IMR-90 (cell line): Measurements from ENCODE around the gene ZNF780B. TPM values are rescaled to one million over a fixed set of nuclear protein-coding genes. Genes with fewer than 3 reads are reported as not detected.

ENCODE experiments used
- ATAC-seq: fragments of 200-7000 bp; cut with Tn5 transposase; 2 replicates; pipeline ENCODE4 v1.9.1; 2020; ENCODE audit warnings: low read depth, mild to moderate bottlenecking, moderate library complexity
- BruUV-seq: library from RNA; stranded (reverse); fragments of 400-500 nt; replicated peaks from 2 replicates; lab custom pipeline; 2021; lab: Mats Ljungman, UMichigan
- CTCF ChIA-PET: fragments of 300-600 bp; formaldehyde crosslinking; extraction: SDS; loops from one replicate; lab custom pipeline; 2021; ENCODE audit warnings: antibody characterized with exemption; lab: Yijun Ruan, JAX
- POLR2A ChIA-PET: fragments of 300-600 bp; sonication (Branson Sonifier 250); formaldehyde crosslinking; loops from one replicate; lab custom pipeline; 2022; ENCODE audit warnings: antibody characterized with exemption; ENCODE audit not compliant: unreplicated experiment; lab: Charles Lee
- DNase-seq: peaks from one replicate; pipeline ENCODE4 v3.0.0; 2013
- H2AFZ ChIP-seq: replicated peaks from 2 replicates; pipeline ENCODE3; 2013; ENCODE audit warnings: low read length, mild to moderate bottlenecking; ENCODE audit not compliant: poor library complexity
- H2AK5ac ChIP-seq: 2 replicates; pipeline ENCODE4 v1.6.1; 2013; ENCODE audit warnings: low read depth, low read length, inconsistent platforms
- H2AK9ac ChIP-seq: replicated peaks from 2 replicates; pipeline ENCODE3; 2013; ENCODE audit warnings: mild to moderate bottlenecking, low read depth, low read length, moderate library complexity; ENCODE audit not compliant: poor library complexity
- H2BK120ac ChIP-seq: 2 replicates; pipeline ENCODE4 v1.6.1; 2013; ENCODE audit warnings: low read depth, low read length, inconsistent platforms
- H2BK15ac ChIP-seq: 3 replicates; pipeline ENCODE4 v1.6.1; 2013; ENCODE audit warnings: low read depth, low read length, inconsistent platforms
- H2BK20ac ChIP-seq: 2 replicates; pipeline ENCODE4 v1.6.1; 2013; ENCODE audit warnings: low read depth, mild to moderate bottlenecking, inconsistent platforms, low read length, moderate library complexity
- H2BK5ac ChIP-seq: 2 replicates; pipeline ENCODE4 v1.6.1; 2013; ENCODE audit warnings: mild to moderate bottlenecking, low read depth, low read length, inconsistent platforms; ENCODE audit not compliant: poor library complexity, severe bottlenecking
- H3K14ac ChIP-seq: replicated peaks from 2 replicates; pipeline ENCODE4 v1.6.1; 2013; ENCODE audit warnings: low read depth, low read length, inconsistent platforms
- H3K18ac ChIP-seq: 2 replicates; pipeline ENCODE4 v1.6.1; 2013; ENCODE audit warnings: low read depth, low read length, control low read depth
- H3K23ac ChIP-seq: 2 replicates; pipeline ENCODE4 v1.6.1; 2013; ENCODE audit warnings: low read depth, low read length, inconsistent platforms
- H3K27ac ChIP-seq: 2 replicates; pipeline ENCODE4 v1.5.1; 2013; ENCODE audit warnings: mild to moderate bottlenecking, control low read depth, low read length; ENCODE audit not compliant: insufficient read depth
- H3K27me3 ChIP-seq: 2 replicates; pipeline ENCODE4 v1.6.1; 2013; ENCODE audit warnings: low read length; ENCODE audit not compliant: control insufficient read depth, insufficient read depth
- H3K36me3 ChIP-seq: 2 replicates; pipeline ENCODE4 v1.6.1; 2013; ENCODE audit warnings: low read length, mixed read lengths; ENCODE audit not compliant: control insufficient read depth, insufficient read depth
- H3K4ac ChIP-seq: 2 replicates; pipeline ENCODE4 v1.6.1; 2013; ENCODE audit warnings: low read depth, low read length, inconsistent platforms
- H3K4me1 ChIP-seq: 2 replicates; pipeline ENCODE4 v1.6.1; 2013; ENCODE audit warnings: low read length, mixed read lengths; ENCODE audit not compliant: control insufficient read depth, insufficient read depth
- H3K4me2 ChIP-seq: 2 replicates; pipeline ENCODE4 v1.6.1; 2013; ENCODE audit warnings: low read depth, mild to moderate bottlenecking, control low read depth, low read length, moderate library complexity
- H3K4me3 ChIP-seq: 2 replicates; pipeline ENCODE4 v1.5.1; 2013; ENCODE audit warnings: low read depth, mild to moderate bottlenecking, control low read depth, low read length, moderate library complexity; ENCODE audit not compliant: insufficient read depth
- H3K56ac ChIP-seq: 2 replicates; pipeline ENCODE4 v1.6.1; 2013; ENCODE audit warnings: low read length, inconsistent platforms; ENCODE audit not compliant: insufficient read depth; ENCODE audit errors: extremely low read depth
- H3K79me1 ChIP-seq, 2 experiments: 2 replicates each; pipeline ENCODE4 v1.6.1; 2013; ENCODE audit warnings: low read length in 2 of 2, inconsistent platforms in 1 of 2, low read depth in 1 of 2
- H3K9ac ChIP-seq: 2 replicates; pipeline ENCODE4 v1.6.1; 2013; ENCODE audit warnings: low read depth, low read length, control low read depth
- H3K9me1 ChIP-seq: 2 replicates; pipeline ENCODE4 v1.6.1; 2013; ENCODE audit warnings: low read length, inconsistent platforms; ENCODE audit not compliant: insufficient read depth
- H3K9me3 ChIP-seq: 2 replicates; pipeline ENCODE4 v1.6.1; 2013; ENCODE audit warnings: low read length; ENCODE audit not compliant: control insufficient read depth, insufficient read depth
- H4K20me1 ChIP-seq: 2 replicates; pipeline ENCODE4 v1.6.1; 2013; ENCODE audit warnings: low read length, inconsistent platforms; ENCODE audit not compliant: insufficient read depth
- H4K5ac ChIP-seq: 2 replicates; pipeline ENCODE4 v1.6.1; 2013; ENCODE audit warnings: mild to moderate bottlenecking, low read depth, low read length, control low read depth
- H4K8ac ChIP-seq, 2 experiments: 2 replicates each; pipeline ENCODE4 v1.6.1; 2013; ENCODE audit warnings: low read depth in 2 of 2, low read length in 2 of 2, control low read depth in 1 of 2, inconsistent platforms in 1 of 2
- H4K91ac ChIP-seq: 2 replicates; pipeline ENCODE4 v1.6.1; 2013; ENCODE audit warnings: low read depth, low read length, inconsistent platforms; ENCODE audit not compliant: insufficient read depth
- BHLHE40 ChIP-seq: fragments of 150-350 bp; IDR thresholded peaks from 2 replicates; pipeline ENCODE4 v1.6.1; 2016; ENCODE audit warnings: mild to moderate bottlenecking, low read depth, low read length
- FOS ChIP-seq: fragments of 150-350 bp; IDR thresholded peaks from 2 replicates; pipeline ENCODE4 v1.6.1; 2016; ENCODE audit warnings: low read depth, low read length
- RAD21 ChIP-seq: IDR thresholded peaks from 2 replicates; pipeline ENCODE4 v1.6.1; 2012; ENCODE audit warnings: low read length, improper control_type of control experiment
- WGBS, 2 experiments: methylation state at CpG; one replicate each; pipeline versions ENCODE4 v1.1.5 to v1.1.7; 2013; ENCODE audit warnings: missing lambda C conversion rate in 2 of 2; ENCODE audit not compliant: insufficient read length in 1 of 2; ENCODE audit errors: extremely low coverage in 2 of 2; 5-methylcytosine and 5-hydroxymethylcytosine counted together
- dilution Hi-C: fragments of 300-500 bp; cut with HindIII; formaldehyde crosslinking; loops from one replicate; pipeline ENCODE4 v1.14.3; 2018; ENCODE audit warnings: low sequenced_read_pairs; ENCODE audit not compliant: unreplicated experiment
- in situ Hi-C: fragments of 300-500 bp; cut with MboI; formaldehyde crosslinking; loops from 3 replicates; pipeline ENCODE4 v1.14.3; 2019; ENCODE audit warnings: low sequenced_read_pairs, inconsistent platforms, mixed read lengths
- intact Hi-C: fragments of 100-400 bp; cut with micrococcal nuclease; formaldehyde crosslinking; loops from 2 replicates; pipeline ENCODE4 v1.10.0; 2022
- polyA plus RNA-seq, 3 experiments: library from polyadenylated mRNA; depleted of rRNA; stranded (reverse); fragments of >200 nt; gene quantifications; 2 replicates each; pipeline ENCODE4 v1.2.3, GENCODE V29; 2012; ENCODE audit warnings: low replicate concordance in 1 of 3
- total RNA-seq: library from RNA; depleted of rRNA; stranded (reverse); fragments of >200 nt; gene quantifications from 2 replicates; pipeline ENCODE4 v1.2.3, GENCODE V29; 2012

The ZNF780B gene
- total and polyA plus RNA-seq, 2 of the 4 experiments (the other 2 are of a cell fraction): 3.7 to 19.9 TPM

GRCh38 chr19:40006273-40006691 lies 49.7 kb downstream of the ZNF780B start:
- intact Hi-C loops: no loop called here
- peak overlapping the region; percentile 27 for H2BK5ac ChIP-seq
- dilution Hi-C loops: no loop called here
- H3K4me1 ChIP-seq: peaks cover 5% of the 10 kb centered on the region; the same call in 1 of the 2 replicates
- H4K5ac ChIP-seq: no peak overlapping the region; the same call in 1 of the 2 replicates
- H3K14ac ChIP-seq: no peak overlapping the region
- H3K36me3 ChIP-seq: peaks cover 8% of the 10 kb centered on the region
- H3K23ac ChIP-seq: no peak overlapping the region
- no peak overlapping the region for H4K8ac ChIP-seq
- no TSS peak for BruUV-seq
- no peak overlapping the region for H2AFZ ChIP-seq
- H3K9me3 ChIP-seq: no peaks in the 10 kb centered on the region
- 17% methylated on average over 1 of the region's 1 CpG; no CpG with 5 or more reads in 1 of the 2 experiments for WGBS, 2 experiments
- POLR2A ChIA-PET: no interaction called here
- H3K79me1 ChIP-seq: no peaks in the 10 kb centered on the region
- ATAC-seq (peak; percentile 84), DNase-seq (peak; percentile 95)
- H2AK9ac ChIP-seq: no peak overlapping the region
- peak overlapping the region; percentile 5; the same call in 1 of the 2 replicates for H3K4ac ChIP-seq
- no peak overlapping the region for H4K91ac ChIP-seq
- H3K9ac ChIP-seq: no peak overlapping the region
- no peak overlapping the region for H3K4me3 ChIP-seq
- H3K27ac ChIP-seq: no peak overlapping the region
- CTCF ChIA-PET: interaction anchor here (1.3 kb wide), 1 partner anchor 12 kb away, joined by 3 read pairs; no protein-coding TSS in a partner anchor
- H2BK15ac ChIP-seq: no peak overlapping the region
- H2BK20ac ChIP-seq: peak overlapping the region; percentile 40; the same call in 1 of the 2 replicates
- H3K56ac ChIP-seq: no peak overlapping the region
- in situ Hi-C loops: no loop called here
- no peak overlapping the region for H2AK5ac ChIP-seq
- H3K9me1 ChIP-seq: 0 out of 2 replicates have a peak, but pooled peaks cover 4% of the 10 kb centered on the region
- no peak overlapping the region; the same call in 1 of the 2 replicates for H3K4me2 ChIP-seq
- no peaks in the 10 kb centered on the region for H3K27me3 ChIP-seq
- TF ChIP-seq BHLHE40 (no peak), FOS (peak; percentile 22; the same call in 1 of the 2 replicates), RAD21 (no peak)
- H4K20me1 ChIP-seq: no peaks in the 10 kb centered on the region
- peak overlapping the region; percentile 38; the same call in 1 of the 2 replicates for H3K18ac ChIP-seq
- H2BK120ac ChIP-seq: no peak overlapping the region; the same call in 1 of the 2 replicates
